ENCODE measurements around the gene SLC27A2. TPM values are rescaled to one million over a fixed set of nuclear protein-coding genes. Genes with fewer than 3 reads are reported as not detected.

SLC27A2 gene
- total RNA-seq, 4 donors from 2014 or later = 0.44 to 10.9 (median 1.7) TPM

DNA sequence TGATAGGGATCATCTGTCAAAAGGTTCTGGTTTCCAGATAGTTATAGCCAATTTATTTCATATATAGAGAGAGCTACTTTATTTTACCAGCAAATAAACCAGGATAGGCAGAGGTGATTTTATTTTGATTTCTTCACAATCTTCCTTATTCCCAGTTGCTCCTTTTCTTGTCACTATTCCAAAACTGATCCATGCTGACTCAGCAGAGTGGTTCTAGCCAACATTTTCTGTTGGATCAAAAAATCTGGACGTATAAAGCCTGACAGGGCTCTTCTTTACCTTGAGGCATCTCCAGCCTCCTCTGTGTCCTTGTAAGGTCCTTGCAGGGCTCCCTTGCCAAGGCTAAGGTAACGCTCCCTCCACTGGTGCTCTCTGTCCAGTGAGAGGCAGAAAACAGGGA, 67.7 kb downstream of the SLC27A2 start:
- TF ChIP-seq, protein P1, sequence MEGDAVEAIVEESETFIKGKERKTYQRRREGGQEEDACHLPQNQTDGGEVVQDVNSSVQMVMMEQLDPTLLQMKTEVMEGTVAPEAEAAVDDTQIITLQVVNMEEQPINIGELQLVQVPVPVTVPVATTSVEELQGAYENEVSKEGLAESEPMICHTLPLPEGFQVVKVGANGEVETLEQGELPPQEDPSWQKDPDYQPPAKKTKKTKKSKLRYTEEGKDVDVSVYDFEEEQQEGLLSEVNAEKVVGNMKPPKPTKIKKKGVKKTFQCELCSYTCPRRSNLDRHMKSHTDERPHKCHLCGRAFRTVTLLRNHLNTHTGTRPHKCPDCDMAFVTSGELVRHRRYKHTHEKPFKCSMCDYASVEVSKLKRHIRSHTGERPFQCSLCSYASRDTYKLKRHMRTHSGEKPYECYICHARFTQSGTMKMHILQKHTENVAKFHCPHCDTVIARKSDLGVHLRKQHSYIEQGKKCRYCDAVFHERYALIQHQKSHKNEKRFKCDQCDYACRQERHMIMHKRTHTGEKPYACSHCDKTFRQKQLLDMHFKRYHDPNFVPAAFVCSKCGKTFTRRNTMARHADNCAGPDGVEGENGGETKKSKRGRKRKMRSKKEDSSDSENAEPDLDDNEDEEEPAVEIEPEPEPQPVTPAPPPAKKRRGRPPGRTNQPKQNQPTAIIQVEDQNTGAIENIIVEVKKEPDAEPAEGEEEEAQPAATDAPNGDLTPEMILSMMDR (IDR thresholded peaks at IDR 0.05; ENCODE audit: low read depth) = no peak

DNA sequence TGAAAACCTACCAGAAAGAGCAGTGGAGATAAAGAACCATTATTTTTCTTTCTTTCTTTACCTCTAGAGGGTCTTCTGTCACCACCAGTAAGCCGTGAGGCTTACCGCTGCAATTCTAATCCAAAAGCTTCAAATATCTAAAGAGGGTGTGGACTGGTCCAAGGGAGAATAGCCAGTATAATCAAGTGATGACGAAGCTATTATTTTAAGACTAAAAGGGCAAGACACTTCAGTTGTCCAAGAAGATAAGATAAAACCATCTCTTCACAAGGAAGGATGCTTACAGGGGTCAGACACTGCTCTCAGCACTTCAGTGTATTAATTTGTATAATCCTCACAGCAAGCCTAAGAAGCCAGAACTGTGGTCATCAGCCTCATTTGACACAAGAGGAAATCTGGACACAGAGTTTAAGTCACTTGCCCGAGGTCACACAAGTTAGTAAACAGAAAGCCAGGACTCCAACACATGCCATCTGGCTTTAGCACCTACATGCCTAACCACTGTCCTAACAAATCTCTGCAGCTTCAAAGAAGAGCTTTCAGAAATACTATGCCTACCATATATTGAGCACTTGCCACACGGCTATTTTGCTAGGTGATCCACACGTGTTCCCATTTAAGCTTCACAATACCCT, 68.9 kb downstream of the SLC27A2 start:
- TF ChIP-seq, protein P1 (IDR thresholded peaks at IDR 0.05; ENCODE audit: low read depth) = no peak

DNA sequence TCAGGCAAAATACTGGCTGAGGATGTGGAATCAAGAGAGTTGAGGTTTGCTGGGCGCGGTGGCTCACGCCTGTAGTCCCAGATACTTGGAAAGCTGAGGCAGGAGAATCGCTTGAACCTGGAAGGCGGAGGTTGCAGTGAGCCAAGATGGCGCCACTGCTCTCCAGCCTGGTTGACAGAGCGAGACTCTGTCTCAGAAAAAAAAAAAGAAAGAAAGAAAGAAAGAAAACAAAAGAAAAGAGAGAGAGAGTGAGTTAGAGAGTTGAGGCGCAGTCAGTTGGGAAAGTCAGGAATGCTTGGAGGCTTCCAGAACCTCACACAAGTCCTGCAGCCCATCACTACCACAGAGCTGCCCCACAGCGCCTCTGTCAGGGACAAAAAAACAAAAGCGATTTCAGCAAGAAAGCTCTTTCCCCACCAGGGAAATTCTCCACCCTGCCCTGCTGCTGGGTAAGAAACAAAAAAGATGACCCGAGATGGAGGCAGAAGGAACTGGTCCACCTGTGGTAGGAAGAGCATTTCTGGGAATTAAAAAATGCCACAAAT, 69.7 kb downstream of the SLC27A2 start:
- TF ChIP-seq, protein P1 (IDR thresholded peaks at IDR 0.05; ENCODE audit: low read depth) = no peak

DNA sequence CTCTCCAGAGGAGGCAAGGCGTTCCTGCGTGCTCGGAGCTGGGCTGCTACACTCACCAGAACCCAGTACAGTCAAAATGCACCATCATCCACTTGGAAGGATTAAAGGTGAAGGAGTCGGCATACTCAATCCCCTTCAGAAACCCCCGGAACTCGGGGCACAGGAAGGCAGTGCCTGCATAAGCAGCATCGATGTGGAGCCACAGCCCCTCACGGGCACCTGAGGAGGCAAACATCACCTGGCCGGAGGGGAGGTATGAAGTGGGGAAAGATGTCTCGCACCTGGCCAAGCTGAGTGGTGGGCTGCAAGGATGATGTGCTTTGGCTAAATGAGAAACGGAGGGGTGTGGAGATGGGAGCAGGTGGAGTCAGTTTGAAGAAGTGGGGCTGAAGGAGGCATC, 70.6 kb downstream of the SLC27A2 start:
- TF ChIP-seq, protein P1 (IDR thresholded peaks at IDR 0.05; ENCODE audit: low read depth) = no peak

DNA sequence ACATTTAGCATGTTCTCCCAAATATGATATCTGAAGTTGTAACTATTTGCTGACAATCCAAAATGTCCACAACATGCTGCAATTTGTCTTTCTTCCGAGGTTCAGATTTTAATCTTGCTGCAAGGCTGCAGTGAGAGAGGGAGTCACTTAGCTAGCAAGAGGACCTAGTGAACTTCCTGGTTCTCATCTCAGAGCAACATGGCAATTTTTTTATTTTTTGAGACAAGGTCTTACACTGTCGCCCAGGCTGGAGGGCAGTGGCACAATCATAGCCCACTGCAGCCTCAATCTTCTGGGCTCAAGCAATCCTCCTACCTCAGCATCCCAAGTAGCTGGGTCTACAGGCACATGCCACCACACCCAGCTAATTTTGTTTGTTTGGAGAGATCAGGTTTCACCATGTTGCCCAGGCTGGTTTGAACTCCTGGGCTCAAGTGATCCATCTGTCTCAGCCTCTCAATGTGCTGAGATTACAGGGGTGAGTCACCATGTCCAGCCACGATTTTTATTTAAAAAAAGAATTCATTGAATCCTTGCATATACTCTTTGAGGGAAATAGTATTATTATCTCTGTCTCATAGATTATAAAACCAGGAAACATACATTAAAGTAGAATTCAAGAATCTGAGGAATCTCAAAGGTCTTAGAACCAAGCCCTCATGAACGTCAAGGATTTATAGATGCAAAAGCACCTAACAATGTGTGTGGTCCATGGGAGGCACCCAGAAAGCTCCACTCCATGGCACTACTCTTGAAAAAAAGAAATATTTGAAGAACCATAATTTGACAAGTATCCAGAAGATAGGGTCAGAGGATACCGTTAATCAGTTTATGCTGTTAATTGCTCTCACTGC, 74.4 kb downstream of the SLC27A2 start:
- TF ChIP-seq, protein P1 (IDR thresholded peaks at IDR 0.05; ENCODE audit: low read depth) = no peak

DNA sequence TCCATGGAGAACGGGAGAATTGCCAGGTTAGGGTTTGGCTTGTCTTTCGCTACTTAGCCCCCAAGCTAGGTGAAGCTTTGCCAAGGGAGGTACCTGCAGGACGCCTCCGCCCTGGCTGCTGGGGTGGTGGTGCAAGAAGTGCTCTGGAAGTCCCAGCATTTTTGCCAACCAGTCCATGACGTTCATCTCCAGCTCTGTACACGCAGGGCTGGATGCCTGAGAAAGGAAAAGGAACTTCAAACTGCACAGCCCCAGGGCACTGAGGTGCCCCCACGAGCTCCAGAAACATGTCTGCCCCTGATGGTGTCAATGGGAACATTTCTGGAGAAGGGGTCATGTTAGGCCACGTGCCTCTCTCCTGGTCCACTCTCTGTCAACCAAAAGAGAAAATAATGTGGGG, 75.3 kb downstream of the SLC27A2 start:
- TF ChIP-seq, protein P1 (IDR thresholded peaks at IDR 0.05; ENCODE audit: low read depth) = no peak

DNA sequence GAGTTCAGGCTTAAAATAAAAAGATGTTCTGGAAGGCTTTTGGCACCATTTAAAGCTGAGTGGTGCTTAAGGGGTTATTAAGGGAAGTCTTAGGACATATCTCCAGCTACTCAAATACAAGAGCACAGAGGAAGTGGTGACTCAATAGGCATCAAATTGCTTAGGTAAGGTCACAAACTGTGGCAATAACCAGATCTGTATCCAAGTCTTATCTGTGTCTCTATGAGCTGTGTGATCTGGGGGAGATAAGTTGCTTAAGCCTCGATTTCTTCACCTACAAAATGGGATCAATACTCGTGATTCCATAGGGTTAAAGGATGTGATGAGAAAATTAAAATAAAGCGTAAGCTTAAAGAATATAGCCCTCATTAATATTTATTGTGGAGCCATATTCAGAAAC, 75.9 kb downstream of the SLC27A2 start:
- TF ChIP-seq, protein P1 (IDR thresholded peaks at IDR 0.05; ENCODE audit: low read depth) = no peak

Measured in subcutaneous adipose tissue (tissue), 4 donors.